ENCODE results near the gene MAPK8IP3.
A peak's percentile ranks its signal among the peaks of the same experiment; 100 is the strongest.

Gene MAPK8IP3

DNA sequence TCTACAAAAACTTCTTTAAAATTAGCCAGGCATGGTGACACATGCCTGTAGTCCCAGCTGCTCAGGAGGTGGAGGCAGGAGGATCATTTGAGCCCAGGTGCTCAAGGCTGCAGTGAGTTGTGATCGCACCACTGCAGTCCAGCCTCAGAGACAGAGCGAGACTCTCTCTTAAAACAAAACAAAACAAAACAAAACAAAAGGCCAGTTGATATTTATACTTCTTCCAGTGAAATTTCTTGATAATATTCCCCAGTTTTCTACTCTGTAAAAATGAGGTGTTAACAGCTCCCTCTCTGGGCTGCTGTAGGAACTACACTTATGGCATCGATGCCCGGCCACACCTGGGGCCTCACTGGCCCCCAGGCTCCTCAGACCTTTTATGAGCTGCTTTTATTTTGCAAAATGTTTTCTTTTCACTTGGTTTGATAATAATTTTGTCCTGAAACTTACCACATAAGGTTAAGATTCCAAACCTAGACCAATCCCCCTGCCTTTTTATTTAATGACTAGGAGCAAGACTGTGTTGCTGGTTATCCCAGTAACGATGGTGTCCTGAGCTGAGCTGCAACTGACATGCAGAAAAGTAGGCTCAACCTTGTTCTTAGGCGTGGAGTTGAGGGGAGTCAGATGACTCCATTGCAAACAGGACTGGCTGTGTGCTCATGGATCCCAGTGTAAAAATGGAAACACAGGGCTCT is 17.6 kb downstream of the MAPK8IP3 start:
- Histone ChIP-seq H3F3A (ENCODE audit: insufficient read depth) (no peaks in the 10 kb centered on the region), H3K4me3 (ENCODE audit: insufficient read depth, low read length, poor library complexity, severe bottlenecking) (no peak overlapping the region), H4K20me1 (ENCODE audit: low read depth, low read length) (no peaks in the 10 kb centered on the region; the same call in 1 of the 2 replicates), H3K9me3 (ENCODE audit: insufficient read depth, low read length) (no peaks in the 10 kb centered on the region), H3K27ac (ENCODE audit: low read depth, low read length) (no peak overlapping the region), H3K36me3 (ENCODE audit: low read length) (no peaks in the 10 kb centered on the region), H3K27me3 (ENCODE audit: low read length) (no peaks in the 10 kb centered on the region), H3K79me2 (ENCODE audit: insufficient read depth, low read length) (peaks cover 19% of the 10 kb centered on the region), H3K4me2 (ENCODE audit: low read depth, low read length, poor library complexity, severe bottlenecking) (no peak overlapping the region), H3K9me2 (replicated peaks; ENCODE audit: insufficient read depth, low read length) (no peaks in the 10 kb centered on the region), H3K9ac (ENCODE audit: low read length) (no peak overlapping the region), H2AFZ (ENCODE audit: low read depth, low read length, severe bottlenecking) (no peak overlapping the region)
- TF ChIP-seq, protein P1, sequence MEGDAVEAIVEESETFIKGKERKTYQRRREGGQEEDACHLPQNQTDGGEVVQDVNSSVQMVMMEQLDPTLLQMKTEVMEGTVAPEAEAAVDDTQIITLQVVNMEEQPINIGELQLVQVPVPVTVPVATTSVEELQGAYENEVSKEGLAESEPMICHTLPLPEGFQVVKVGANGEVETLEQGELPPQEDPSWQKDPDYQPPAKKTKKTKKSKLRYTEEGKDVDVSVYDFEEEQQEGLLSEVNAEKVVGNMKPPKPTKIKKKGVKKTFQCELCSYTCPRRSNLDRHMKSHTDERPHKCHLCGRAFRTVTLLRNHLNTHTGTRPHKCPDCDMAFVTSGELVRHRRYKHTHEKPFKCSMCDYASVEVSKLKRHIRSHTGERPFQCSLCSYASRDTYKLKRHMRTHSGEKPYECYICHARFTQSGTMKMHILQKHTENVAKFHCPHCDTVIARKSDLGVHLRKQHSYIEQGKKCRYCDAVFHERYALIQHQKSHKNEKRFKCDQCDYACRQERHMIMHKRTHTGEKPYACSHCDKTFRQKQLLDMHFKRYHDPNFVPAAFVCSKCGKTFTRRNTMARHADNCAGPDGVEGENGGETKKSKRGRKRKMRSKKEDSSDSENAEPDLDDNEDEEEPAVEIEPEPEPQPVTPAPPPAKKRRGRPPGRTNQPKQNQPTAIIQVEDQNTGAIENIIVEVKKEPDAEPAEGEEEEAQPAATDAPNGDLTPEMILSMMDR (IDR thresholded peaks at IDR 0.05; ENCODE audit: insufficient read depth, low read length, poor library complexity, severe bottlenecking) = peak; percentile 60
- TF ChIP-seq EZH2phosphoT487 (conservative IDR thresholded peaks at IDR 0.05; ENCODE audit: low read length) = no peak

DNA sequence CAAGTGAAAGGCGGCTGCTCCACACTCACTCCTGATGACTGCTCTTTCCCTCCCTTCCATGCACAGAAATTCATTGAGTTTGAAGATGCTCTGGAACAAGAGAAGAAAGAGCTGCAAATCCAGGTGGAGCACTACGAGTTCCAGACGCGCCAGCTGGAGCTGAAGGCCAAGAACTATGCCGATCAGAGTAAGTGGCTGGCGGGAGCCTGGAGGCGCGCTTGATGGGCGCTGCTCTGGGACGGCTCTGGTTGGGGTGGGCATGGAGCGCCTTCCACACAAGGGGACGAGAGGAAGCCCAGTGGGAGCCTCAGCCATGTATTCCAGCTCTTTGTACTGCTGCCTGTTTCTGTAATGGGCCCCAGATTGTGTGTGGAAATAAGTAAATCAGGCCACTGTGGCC is 18.5 kb downstream of the MAPK8IP3 start:
- no peak overlapping the region for H3K9ac ChIP-seq (ENCODE audit: low read length)
- no peaks in the 10 kb centered on the region; the same call in 1 of the 2 replicates for H4K20me1 ChIP-seq (ENCODE audit: low read depth, low read length)
- H3K4me2 ChIP-seq (ENCODE audit: low read depth, low read length, poor library complexity, severe bottlenecking) = no peak overlapping the region

GRCh38 chr16:1726661-1727502 is 20.9 kb downstream of the MAPK8IP3 start:
- Histone ChIP-seq H3K9me3 (ENCODE audit: insufficient read depth, low read length) (no peaks in the 10 kb centered on the region), H3K36me3 (ENCODE audit: low read length) (no peaks in the 10 kb centered on the region), H3K27me3 (ENCODE audit: low read length) (no peaks in the 10 kb centered on the region), H3K9ac (ENCODE audit: low read length) (no peak overlapping the region), H2AFZ (ENCODE audit: low read depth, low read length, severe bottlenecking) (no peak overlapping the region), H3K4me2 (ENCODE audit: low read depth, low read length, poor library complexity, severe bottlenecking) (no peak overlapping the region), H3F3A (ENCODE audit: insufficient read depth) (no peaks in the 10 kb centered on the region), H3K9me2 (replicated peaks; ENCODE audit: insufficient read depth, low read length) (no peaks in the 10 kb centered on the region), H3K79me2 (ENCODE audit: insufficient read depth, low read length) (peaks cover 9% of the 10 kb centered on the region; the same call in 1 of the 2 replicates), H4K20me1 (ENCODE audit: low read depth, low read length) (no peaks in the 10 kb centered on the region; the same call in 1 of the 2 replicates), H3K27ac (ENCODE audit: low read depth, low read length) (no peak overlapping the region), H3K4me3 (ENCODE audit: insufficient read depth, low read length, poor library complexity, severe bottlenecking) (no peak overlapping the region)
- TF ChIP-seq, protein P1 (IDR thresholded peaks at IDR 0.05; ENCODE audit: insufficient read depth, low read length, poor library complexity, severe bottlenecking) = no peak

More for the DNA sequence above, 18.5 kb downstream of the MAPK8IP3 start:
- Histone ChIP-seq H3K27me3 (ENCODE audit: low read length) (no peaks in the 10 kb centered on the region), H3K36me3 (ENCODE audit: low read length) (no peaks in the 10 kb centered on the region), H3K27ac (ENCODE audit: low read depth, low read length) (no peak overlapping the region), H3K9me3 (ENCODE audit: insufficient read depth, low read length) (no peaks in the 10 kb centered on the region), H2AFZ (ENCODE audit: low read depth, low read length, severe bottlenecking) (no peak overlapping the region), H3K79me2 (ENCODE audit: insufficient read depth, low read length) (peaks cover 14% of the 10 kb centered on the region), H3F3A (ENCODE audit: insufficient read depth) (no peaks in the 10 kb centered on the region), H3K9me2 (replicated peaks; ENCODE audit: insufficient read depth, low read length) (no peaks in the 10 kb centered on the region), H3K4me3 (ENCODE audit: insufficient read depth, low read length, poor library complexity, severe bottlenecking) (no peak overlapping the region)
- TF ChIP-seq, protein P1 (IDR thresholded peaks at IDR 0.05; ENCODE audit: insufficient read depth, low read length, poor library complexity, severe bottlenecking) = no peak
- no peak for TF ChIP-seq EZH2phosphoT487 (conservative IDR thresholded peaks at IDR 0.05; ENCODE audit: low read length)

Data from SU-DHL-6 (cell line).